Measurements from ENCODE around the gene AP3M1. TPM values are rescaled to one million over a fixed set of nuclear protein-coding genes. Genes with fewer than 3 reads are reported as not detected.
"Not testable (repeated sequence)": the region's sequence is repeated elsewhere in the genome, so short reads cannot be mapped to it uniquely, and the experiment has no call there.

The AP3M1 gene
- polyA plus RNA-seq, 2 of the 4 experiments (the other 2 are of a cell fraction): 39.0 to 83.0 TPM

DNA sequence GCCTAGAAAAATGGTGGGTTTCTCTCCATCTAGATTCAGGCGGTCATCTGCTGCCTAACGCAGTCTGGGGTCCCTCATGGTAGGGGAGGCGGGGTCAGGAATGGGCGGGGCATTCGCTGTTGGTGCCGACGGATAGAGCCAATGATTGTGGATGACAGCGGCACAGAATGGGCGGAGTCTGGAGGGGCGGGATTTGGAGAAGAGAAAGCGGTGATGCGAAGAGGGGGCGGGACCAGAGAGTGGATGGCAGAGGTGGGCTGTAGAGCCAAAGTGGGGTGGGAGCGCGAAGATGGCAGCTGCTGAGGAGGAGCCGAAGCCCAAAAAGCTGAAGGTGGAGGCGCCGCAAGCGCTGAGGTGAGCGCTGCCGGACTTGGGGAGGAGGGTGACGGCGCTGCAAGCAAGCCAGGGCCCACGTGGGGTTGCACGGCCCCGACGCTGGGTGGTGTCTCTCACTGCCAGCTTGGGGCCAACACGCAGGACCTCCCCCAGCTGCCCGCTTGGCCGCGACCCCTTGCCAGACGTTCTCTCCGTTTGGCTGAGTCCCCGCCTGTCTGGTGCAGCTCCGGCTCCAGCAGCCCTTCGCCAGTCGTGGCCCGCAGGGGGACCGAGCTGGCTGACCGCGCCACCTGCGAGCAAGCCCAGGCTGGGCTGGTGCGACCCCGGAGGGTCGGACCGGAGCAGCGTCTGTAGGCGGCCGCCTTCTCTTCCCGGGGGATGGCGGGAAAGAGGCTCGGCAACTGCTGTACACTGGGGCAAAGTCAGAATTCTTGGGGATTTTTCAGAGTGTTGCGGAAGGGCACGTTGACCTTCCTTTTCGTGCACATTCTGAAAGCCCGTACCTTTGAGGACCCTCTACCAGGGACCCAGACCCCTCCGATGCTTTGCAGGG, 606 bp upstream of the AP3M1 start, which contains the start of gene ADK (continued):
- no peak for TF ChIP-seq NR3C1 (IDR thresholded peaks at IDR 0.05)
- no peak for TF ChIP-seq JUNB (IDR thresholded peaks at IDR 0.05)
- TF ChIP-seq, protein P1, sequence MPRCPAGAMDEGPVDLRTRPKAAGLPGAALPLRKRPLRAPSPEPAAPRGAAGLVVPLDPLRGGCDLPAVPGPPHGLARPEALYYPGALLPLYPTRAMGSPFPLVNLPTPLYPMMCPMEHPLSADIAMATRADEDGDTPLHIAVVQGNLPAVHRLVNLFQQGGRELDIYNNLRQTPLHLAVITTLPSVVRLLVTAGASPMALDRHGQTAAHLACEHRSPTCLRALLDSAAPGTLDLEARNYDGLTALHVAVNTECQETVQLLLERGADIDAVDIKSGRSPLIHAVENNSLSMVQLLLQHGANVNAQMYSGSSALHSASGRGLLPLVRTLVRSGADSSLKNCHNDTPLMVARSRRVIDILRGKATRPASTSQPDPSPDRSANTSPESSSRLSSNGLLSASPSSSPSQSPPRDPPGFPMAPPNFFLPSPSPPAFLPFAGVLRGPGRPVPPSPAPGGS (IDR thresholded peaks at IDR 0.05): 0 out of 3 replicates have a peak, but pooled peaks have one; percentile 47
- TF ChIP-seq MYC (IDR thresholded peaks at IDR 0.05; ENCODE audit: borderline replicate concordance, low read length): peak; percentile 28; the same call in 1 of the 2 replicates

DNA sequence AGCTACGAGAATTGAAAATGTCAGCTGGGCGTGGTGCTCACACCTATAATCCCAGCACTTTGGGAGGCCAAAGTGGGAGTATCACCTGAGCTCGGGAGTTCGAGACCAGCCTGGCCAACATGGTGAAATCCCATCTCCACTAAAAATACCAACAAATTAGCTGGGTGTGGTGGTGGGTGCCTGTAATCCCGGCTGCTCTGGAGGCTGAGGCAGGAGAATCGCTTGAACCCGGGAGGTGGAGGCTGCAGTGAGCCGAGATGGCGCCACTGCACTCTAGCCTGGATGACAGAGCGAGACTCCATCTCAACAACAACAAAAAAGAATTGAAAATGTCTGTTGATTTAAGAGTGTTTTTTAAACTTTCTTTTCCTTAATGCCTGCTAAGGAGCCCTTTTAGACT, 3.6 kb downstream of the AP3M1 start:
- POLR2A ChIA-PET; H3K27ac ChIP-seq; ATAC-seq; H3K4me3 ChIP-seq; H3K4me2 ChIP-seq; DNase-seq (ENCODE audit: low read depth in 1 of 2, low spot score in 1 of 2); FAIRE-seq; H3K9me3 ChIP-seq: not testable (repeated sequence)
- WGBS (ENCODE audit: missing lambda C conversion rate): 91% methylated on average over 10 of the region's 10 CpGs
- CTCF ChIA-PET: interaction anchor here (1.4 kb wide), 1 partner anchor 67 kb away, joined by 4 read pairs; no protein-coding TSS in a partner anchor
- peaks cover 17% of the 10 kb centered on the region; the same call in 2 of the 3 replicates for H3K4me1 ChIP-seq

DNA sequence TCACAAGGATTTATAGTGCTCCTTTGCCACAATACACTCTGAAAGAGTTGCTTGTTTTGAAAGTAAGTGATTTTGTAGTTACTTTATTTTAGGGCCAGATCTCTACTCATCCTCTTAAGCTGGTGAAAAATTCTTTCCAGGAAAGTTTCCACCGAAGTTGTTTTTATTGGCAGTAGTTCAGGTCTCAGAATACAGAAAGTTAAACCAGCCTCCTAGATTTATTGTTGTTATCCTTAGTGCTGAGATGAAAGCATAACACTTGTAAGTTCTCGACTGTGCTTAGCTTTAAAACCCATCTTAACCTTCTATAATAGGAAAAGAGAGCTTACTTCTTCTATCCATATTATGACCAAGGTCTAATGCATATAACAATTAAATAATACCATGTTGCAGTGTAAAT, 5.5 kb downstream of the AP3M1 start:
- peaks cover 16% of the 10 kb centered on the region; the same call in 2 of the 3 replicates for H3K4me1 ChIP-seq
- TF ChIP-seq FOXS1 (CRISPR knock-in tag; IDR thresholded peaks at IDR 0.05) (0 out of 2 replicates have a peak, but pooled peaks have one; percentile 25), KDM1A (IDR thresholded peaks at IDR 0.05; ENCODE audit: low read depth) (no peak)
- ATAC-seq: no peak
- no peaks in the 10 kb centered on the region for H3K9me3 ChIP-seq
- WGBS (ENCODE audit: missing lambda C conversion rate): 49% methylated on average over 2 of the region's 2 CpGs
- no peak overlapping the region for H3K4me2 ChIP-seq
- ChIA-PET CTCF (interaction anchor here (0.7 to 3.5 kb wide), 3 partner anchors 15 to 89 kb away, joined by 3 to 14 read pairs (median 4); no protein-coding TSS in a partner anchor), POLR2A (no interaction called here)
- no peak overlapping the region for H3K4me3 ChIP-seq
- no peak for FAIRE-seq
- DNase-seq (ENCODE audit: low read depth in 1 of 2, low spot score in 1 of 2): no peak
- no peak overlapping the region for H3K27ac ChIP-seq

DNA sequence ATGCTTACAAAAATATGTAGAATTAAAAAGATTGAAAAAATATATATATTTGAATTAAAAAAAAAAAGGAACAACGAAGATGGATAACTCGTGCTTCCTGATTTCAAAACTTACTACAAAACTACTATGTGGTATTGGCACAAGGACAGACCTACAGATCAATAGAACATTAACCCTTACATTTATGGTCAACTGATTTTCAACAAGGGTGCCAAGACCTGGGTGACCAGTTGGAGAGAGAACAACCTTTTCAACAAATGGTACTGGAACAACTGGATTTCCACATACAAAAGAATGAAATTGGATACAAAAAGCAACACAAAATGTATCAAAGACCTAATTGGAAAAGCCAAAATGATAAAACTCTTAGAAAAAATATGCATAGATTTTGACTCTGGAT, 10.1 kb downstream of the AP3M1 start:
- ATAC-seq (no peak), FAIRE-seq (no peak), DNase-seq (ENCODE audit: low read depth in 1 of 2, low spot score in 1 of 2) (no peak)
- TF ChIP-seq JUNB (IDR thresholded peaks at IDR 0.05): no peak
- TF ChIP-seq, protein P2, sequence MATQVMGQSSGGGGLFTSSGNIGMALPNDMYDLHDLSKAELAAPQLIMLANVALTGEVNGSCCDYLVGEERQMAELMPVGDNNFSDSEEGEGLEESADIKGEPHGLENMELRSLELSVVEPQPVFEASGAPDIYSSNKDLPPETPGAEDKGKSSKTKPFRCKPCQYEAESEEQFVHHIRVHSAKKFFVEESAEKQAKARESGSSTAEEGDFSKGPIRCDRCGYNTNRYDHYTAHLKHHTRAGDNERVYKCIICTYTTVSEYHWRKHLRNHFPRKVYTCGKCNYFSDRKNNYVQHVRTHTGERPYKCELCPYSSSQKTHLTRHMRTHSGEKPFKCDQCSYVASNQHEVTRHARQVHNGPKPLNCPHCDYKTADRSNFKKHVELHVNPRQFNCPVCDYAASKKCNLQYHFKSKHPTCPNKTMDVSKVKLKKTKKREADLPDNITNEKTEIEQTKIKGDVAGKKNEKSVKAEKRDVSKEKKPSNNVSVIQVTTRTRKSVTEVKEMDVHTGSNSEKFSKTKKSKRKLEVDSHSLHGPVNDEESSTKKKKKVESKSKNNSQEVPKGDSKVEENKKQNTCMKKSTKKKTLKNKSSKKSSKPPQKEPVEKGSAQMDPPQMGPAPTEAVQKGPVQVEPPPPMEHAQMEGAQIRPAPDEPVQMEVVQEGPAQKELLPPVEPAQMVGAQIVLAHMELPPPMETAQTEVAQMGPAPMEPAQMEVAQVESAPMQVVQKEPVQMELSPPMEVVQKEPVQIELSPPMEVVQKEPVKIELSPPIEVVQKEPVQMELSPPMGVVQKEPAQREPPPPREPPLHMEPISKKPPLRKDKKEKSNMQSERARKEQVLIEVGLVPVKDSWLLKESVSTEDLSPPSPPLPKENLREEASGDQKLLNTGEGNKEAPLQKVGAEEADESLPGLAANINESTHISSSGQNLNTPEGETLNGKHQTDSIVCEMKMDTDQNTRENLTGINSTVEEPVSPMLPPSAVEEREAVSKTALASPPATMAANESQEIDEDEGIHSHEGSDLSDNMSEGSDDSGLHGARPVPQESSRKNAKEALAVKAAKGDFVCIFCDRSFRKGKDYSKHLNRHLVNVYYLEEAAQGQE (IDR thresholded peaks at IDR 0.05): no peak
- ChIA-PET POLR2A (no interaction called here), CTCF (no interaction called here)
- Histone ChIP-seq H3K4me2 (no peak overlapping the region), H3K9me3 (no peaks in the 10 kb centered on the region), H3K4me1 (0 out of 3 replicates have a peak, but pooled peaks cover 6% of the 10 kb centered on the region), H3K4me3 (no peak overlapping the region), H3K27ac (no peak overlapping the region)
- 88% methylated on average over 2 of the region's 2 CpGs for WGBS (ENCODE audit: missing lambda C conversion rate)

DNA sequence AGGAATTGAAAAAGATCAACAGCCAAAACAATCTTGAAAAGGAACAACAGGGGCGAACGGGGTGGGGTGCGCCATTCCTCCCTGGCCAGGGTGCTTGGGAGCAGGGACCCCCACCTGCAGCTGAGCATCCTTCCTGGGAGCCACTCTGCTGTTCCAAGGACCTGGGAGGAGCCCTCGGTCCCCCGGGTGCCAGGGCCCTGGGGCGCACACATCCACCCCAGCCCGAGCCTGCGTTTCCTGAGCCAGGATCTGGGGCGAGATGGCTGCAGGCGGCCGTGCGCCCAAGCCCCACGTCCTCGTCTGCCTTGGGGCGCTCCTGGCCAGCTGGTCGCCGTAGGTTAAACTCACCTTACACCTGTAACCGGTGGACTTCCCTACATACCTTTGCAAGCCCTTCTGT, 10.6 kb downstream of the AP3M1 start:
- FAIRE-seq (no peak), DNase-seq (ENCODE audit: low read depth in 1 of 2, low spot score in 1 of 2) (no peak), ATAC-seq (no peak)
- POLR2A ChIA-PET: no interaction called here
- Histone ChIP-seq H3K9me3 (no peaks in the 10 kb centered on the region), H3K4me1 (0 out of 3 replicates have a peak, but pooled peaks cover under 1% of the 10 kb centered on the region), H3K4me2 (no peak overlapping the region), H3K4me3 (no peak overlapping the region), H3K27ac (no peak overlapping the region)
- 96% methylated on average over 16 of the region's 18 CpGs for WGBS (ENCODE audit: missing lambda C conversion rate)
- TF ChIP-seq HEYL (CRISPR knock-in tag; IDR thresholded peaks at IDR 0.05) (no peak), RFX5 (IDR thresholded peaks at IDR 0.05) (no peak), ZFP36 (IDR thresholded peaks at IDR 0.05; ENCODE audit: borderline replicate concordance, partially characterized antibody) (no peak), HOXB5 (CRISPR knock-in tag; IDR thresholded peaks at IDR 0.05) (no peak), EHMT2 (IDR thresholded peaks at IDR 0.05; ENCODE audit: low read depth) (no peak), MYC (IDR thresholded peaks at IDR 0.05; ENCODE audit: borderline replicate concordance, low read length) (no peak), JUNB (IDR thresholded peaks at IDR 0.05) (no peak)
- CTCF ChIA-PET: interaction anchor here (0.5 kb wide), 1 partner anchor 15 kb away, joined by 3 read pairs; no protein-coding TSS in a partner anchor

DNA sequence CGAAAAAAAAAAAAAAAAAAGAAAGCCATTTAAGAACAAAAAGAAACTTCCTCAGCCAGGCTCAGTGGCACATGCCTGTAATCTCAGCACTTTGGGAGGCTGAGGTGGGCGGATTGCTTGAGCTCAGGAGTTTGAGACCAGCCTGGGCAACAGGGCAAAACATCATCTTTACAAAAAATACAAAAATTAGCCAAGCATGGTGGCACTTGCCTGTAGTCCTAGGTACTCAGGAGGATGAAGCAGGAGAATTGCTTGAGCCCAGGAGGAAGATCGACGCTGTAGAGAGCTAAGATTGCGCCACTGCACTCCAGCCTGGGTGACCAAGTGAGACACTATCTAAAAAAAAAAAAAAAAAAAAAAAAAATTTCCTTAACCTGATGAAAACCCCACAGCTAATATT, 12.0 kb downstream of the AP3M1 start:
- H3K4me2 ChIP-seq; ATAC-seq; FAIRE-seq; H3K9me3 ChIP-seq; H3K4me1 ChIP-seq; DNase-seq (ENCODE audit: low read depth in 1 of 2, low spot score in 1 of 2); H3K4me3 ChIP-seq; H3K27ac ChIP-seq: not testable (repeated sequence)
- WGBS (ENCODE audit: missing lambda C conversion rate): 87% methylated on average over 5 of the region's 5 CpGs
- ChIA-PET POLR2A (interaction anchor here (1.2 kb wide), 1 partner anchor 10 kb away, joined by 4 read pairs; no protein-coding TSS in a partner anchor), CTCF (interaction anchor here (0.9 to 1.4 kb wide), 3 partner anchors 10 to 75 kb away, joined by 3 to 4 read pairs (median 3); partner anchors contain the start of genes ADK and AP3M1)
